HK-2 (cell line): ENCODE data around the gene PSMC3.
A peak's percentile ranks its signal among the peaks of the same experiment; 100 is the strongest.

Experiments
- DNase-seq: peaks from one replicate; pipeline ENCODE4 v3.0.0-alpha.2; 2018; ENCODE audit not compliant: unreplicated experiment

Gene PSMC3

DNA sequence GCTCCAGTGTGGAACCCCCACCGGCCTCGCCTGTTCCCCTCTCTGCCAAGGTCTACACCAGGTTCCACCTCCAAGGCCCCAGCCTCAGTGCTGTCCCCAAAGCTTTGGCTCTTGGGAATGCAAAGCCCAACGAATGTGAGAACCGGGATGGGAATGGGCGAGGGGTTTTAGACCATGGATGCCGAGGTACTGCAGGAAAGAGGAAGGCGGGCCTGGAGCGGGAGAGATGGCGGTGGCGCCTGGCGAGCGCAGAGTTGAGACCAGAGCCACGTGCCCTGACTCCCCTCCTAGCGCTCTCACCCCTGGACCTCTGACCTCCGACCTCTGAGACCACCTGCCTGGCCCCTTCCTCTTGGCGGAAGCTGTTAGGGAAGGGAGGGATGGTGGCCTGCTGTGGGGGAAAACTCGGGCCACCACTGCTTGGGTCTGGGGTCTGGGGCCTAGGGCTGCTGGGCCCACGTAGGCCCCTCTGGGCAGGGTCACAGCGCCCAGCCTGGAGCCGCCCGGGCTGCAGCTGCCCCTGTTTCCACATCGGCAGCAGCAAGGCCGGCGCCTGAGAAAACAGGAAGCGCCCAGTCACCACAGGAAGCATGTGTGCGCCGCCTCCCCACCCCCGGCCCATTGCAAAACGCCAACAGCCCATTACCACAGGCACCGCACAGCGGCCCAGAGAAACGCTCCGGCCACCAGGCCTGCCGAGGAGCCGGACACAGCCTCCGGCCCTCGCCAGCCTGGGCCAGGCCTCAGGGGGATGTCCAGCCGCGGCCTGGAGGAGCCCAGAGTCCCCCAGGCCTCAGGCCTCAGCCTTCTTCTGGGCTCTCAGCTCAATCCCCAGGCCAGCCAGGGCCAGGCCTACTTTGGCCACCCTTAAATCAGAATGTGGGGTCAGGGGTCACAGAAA is 31.7 kb downstream of the PSMC3 start:
- no peak for DNase-seq

DNA sequence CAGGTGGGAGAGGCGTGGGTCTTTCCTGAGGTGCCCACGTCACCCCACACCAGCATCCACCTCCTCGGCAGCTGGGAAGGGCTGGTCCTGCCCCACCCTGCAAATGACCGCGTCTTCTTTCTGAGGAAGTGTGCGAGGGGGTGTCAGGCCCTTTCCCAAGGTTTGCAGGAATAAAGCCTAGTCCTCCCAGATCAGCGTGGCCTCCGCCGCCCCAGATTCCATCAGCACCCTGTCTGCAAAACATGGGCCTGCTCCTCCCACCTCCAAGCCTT is 32.3 kb downstream of the PSMC3 start:
- DNase-seq, result no peak

DNA sequence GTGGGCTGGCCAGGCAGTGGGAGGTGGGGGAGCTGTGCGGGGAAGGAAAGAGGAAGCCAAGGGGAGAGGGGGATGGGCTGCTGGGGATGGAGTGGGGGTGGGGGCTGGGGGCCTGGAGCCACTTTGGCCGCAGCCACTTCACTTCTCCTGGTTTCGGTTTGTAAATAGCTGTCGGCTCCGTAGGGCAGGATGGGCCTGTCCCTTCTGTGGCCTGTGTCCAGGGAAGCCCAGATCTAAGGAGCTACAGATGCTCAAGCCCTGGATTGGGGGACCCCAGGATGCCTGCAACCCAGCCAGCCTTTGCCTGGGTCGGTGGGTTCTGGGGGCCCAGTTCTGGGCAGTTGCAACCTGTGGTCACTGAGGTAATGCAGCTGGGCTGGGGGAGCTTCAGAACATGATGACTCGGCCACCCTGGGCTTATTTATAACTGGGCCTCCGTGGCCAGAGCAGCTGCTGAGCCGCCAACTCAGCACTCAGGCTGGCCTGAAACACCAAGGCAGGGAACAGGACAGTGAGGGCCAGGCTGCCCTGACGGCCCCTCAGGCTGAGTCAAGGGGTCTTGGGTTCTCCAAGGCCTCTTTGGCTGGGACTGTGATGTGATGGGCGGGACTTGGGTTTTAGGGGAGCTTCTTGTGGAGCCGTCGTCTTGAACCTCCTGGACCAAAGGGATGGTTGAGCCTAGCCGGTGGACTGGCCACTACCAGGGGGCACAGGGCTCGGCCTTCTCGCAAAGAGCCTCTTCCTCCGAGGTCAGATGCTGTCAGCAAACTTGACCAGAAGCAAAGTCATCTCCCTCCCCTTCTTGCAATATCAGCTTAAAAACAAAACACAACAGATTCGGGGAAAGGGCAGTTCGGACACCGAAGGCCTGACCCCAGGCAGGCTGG is 32.8 kb downstream of the PSMC3 start:
- peak; percentile 46 for DNase-seq

DNA sequence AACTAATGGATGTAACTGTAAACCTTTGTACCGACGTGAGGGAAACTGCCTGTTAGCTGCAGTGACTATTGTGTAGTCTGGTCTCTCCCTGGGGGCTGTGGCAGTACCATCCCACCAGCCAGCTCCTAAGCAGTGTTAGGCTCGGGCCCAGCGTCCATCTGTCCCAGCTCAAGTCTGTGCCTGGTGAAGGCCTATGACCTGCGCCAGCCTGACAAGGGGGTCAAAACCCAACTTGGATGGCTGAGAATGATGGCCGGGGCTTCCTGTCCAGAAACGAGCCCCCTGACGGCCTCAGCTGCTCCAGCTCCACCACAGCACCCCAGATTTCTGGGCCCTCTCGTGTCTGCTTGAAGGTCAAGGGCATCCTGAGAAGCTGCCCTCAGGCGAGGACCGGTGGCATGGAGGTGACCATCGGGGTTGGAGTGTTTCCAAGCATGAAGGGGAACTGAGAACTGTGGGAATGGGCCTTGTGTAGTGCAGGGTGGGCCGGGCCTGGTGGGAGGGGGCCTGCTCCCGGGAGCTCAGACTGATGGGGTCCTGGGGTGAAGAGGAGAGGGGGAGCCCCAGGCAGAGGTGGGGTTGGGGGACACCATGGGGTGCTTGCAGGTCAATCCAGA is 33.6 kb downstream of the PSMC3 start:
- no peak for DNase-seq

DNA sequence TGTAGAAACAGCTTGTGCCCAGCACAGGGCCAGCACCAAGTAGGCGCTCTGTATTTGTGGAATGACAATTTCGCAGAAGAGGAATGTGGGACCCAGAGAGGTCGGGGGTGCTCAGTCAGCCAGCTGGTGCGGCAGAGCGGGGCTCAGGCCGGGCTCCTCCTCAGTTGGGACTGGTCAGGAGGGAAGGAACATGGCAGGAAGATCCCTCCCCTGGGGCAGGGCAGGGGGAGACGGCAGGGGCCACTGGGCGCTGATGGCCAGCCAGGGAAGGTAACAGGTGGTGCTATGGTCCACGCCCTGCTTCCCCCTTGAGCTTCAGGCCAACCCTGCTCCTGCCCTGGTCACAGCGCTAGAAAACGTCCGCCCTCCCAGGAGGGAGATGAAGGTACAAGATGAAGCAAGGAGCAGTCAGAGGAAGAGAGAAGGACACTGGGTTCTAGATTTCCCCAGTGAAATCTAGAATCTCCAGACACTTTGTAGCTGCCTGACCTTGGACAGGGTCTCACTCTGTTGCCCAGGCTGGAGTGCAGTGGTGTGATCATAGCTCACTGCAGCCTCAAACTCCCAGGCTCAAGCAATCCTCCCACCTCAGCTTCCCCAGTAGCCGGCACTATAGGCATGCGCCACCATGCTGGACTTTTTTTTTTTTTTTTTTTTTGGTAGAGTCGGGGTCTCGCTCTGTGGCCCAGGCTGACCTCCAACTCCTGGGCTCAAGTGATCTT is 34.4 kb downstream of the PSMC3 start:
- no peak for DNase-seq

DNA sequence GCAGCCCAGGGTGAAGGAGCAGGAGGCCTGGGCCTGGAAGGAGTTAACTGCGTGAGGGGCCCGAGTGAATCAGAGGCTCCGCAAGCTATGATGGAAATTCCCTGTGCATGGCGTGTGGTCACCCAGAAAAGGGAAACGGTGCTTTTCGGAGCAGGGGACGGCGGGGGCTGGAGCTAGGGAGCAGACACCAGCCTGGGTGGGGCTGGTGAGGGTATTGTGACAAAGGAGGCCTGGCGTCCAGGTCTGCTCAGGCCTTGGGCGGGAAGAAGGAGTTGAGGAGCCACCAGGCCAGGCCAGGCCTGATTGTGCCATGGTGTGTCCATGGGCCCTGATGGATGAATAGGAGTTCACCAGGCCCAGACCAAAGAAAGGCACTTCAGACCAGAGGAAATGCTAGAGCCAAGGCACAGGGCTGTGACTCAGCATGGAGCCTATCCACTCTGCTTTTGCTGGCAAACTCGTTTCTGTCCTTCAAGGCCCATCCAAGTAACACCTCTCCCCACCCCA is 35.1 kb downstream of the PSMC3 start:
- no peak for DNase-seq

DNA sequence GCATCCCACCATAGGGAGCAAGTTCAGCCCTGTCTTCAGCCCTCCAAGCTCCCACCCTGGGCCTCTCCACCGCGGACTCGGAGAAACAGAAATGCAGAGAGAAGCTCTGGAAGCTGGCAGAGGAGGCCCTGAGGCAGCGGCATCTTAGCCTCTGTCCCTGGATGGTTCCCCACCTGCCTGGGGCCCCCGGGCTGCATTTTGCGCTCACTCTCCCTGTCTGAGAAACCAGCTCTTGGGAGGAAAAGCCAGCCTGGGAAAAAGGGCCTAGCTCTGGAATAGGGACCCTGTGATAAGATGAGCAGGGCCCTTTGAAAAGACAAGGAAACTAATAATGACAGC is 35.8 kb downstream of the PSMC3 start:
- DNase-seq, result no peak

DNA sequence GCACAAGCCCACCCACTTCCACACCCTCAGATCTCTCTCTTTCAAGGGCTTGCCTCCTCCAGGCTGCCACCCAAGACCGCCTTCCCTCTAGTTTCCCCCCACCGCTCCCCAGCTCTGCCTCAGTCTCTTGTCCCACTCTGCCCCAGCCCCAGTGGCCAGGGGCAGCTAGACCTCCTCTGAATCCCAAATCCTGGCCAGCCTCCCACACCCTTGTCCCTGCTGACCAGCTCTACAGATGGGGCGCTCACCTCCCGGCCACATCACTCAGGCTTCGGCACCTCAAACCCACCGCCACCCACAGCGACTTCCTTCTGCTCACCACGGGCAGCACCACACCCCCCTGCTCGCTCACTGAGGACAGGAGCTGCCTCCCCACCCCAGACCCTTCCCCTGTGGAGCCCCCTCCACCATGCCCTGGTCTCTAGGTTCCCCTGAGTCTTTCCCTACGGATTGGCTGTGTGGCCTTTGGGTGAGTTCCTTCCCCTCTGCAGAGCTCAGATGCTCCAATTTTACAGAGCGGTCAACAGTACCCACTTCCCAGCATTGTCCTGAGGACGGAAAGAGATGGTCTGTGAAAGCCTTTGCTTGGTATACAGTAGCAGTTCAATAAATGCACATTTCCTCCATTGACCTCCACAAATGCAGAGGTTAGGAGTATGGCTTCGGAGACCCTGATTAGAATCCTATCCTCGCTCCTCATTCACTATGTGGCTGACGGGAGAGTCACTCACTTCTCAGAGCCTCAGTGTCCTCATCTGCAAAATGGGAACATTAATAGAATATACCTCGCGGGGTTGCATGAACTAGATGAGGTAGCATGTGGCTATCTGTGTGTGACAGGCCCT is 36.4 kb downstream of the PSMC3 start:
- DNase-seq, result no peak

DNA sequence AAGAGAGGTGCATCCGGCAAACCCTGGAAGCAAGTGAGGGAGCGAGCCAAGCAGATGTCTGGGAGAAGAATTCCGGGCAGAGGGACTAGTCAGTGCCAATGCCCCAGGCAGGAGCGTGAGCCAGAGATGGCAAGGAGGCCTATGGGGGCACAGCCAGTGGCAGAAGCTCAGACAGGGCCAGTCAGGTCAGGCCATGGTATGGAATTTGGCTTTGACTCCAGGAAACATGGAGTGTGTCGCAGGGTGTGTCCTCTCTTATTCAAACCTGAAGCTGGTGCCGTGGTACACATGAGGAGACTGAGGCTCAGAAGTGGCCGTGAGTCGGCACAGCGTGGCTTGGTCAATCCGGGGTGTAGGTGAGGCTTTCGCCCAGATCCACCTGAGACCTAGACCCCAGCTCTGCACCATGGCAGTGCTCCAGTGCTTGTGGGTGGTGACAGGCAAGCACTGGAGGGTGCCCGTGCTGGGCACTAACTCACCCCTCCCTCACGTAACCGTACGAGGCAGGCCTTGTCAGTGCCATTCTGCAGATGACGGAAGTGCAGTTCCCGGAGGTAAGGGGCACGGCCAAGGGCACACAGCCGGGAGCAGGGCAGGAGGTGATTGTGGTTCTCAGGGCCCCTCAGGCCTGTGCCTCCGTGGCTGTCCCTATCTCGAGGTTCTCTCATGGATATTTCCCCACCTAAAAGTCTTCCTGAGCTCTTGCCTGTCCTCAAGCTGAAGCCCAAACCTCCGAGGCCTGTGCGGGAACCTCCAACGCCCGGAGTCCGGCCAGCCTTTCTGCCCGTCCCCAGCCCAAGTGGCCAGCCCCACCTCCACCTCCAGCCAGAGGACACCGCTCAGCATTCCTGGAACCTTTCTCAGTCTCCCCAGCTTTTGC is 37.3 kb downstream of the PSMC3 start:
- no peak for DNase-seq

DNA sequence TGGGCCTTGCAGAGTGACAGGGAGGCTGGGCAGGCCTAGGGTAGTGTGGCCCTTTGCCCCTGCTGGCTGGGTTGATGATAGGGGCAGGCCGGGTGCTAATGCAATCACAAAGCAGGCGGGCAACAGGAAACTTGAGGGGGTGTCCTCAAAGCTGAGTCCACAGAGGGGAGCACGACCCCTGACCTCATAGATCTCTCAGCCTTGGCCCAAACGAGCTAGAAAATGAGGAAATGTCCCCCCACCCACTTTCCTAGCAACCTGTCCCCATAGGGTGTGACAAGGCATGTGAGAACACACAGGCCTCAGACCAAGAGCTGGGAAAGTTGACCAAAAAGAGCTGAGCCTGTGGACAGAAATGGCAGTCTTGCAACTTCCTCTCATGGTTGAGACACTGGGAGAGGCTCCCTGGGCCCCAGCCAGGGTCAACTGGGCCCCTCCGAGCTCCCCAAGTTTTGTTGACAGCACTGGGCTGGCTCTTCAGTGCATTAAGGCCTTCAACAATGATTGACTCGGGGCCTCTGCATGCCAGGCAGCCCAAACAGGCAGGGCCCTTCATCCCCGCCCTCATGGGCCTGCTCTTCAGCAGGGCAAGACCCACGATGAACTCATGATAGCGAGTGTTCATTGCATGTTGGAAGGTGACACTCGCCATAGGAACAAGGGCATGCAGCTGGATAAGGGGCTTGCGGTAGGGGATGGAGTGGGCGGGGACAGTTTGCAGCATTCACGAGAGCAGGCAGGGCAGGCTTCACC is 38.1 kb downstream of the PSMC3 start:
- no peak for DNase-seq

DNA sequence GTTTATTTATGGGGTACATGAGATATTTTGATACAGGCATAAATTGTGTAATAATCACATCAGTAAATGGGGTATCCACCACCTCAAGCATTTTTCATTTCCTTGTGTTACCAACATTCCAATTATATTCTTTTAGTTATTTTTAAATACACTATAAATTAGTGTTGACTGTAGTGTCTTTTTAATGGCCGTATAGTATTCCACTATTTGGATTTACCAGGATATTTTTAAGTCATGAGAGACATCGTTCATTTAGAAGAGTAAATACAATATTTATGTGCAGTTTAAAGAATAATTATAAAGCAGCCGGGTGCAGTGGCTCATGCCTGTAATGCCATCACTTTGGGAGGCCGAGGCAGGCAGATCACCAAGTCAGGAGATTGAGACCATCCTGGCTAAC is 41.7 kb downstream of the PSMC3 start:
- DNase-seq, result no peak

DNA sequence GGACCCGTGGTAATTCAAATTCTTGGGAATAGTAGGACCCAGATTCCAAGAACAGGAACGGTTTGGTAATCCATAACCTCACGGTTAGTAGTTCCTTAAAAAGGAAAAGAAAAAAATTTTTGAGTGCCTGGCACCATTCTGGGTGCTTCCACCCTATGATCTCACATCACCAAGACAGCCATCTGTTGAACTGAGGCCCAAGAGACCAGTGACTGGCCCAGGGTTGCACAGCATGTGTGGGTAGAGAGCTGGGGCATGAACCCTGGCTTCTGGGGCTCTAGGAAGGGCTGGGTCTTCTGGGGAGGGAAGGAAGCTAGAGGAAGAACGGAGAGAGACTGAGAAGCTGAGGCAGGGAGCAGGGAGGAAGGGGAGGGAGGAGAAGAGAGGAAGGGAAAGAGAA is 43.2 kb downstream of the PSMC3 start:
- DNase-seq, result no peak

DNA sequence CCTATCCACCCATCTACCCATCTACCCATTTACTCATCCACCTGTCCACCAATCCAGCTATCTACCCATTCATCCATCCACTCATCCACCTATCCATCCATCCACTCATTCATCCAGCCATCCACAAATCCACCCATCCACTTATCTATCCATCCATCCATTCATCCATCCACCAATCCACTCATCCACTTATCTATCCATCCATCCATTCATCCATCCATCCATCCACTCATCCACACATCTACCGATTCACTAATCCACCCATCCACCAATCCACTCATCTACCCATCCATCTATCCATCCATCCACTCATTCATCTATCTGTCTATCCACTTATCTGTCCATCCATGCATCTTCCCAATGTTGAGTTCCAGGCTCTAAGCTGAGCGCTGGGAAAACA is 46.2 kb downstream of the PSMC3 start:
- DNase-seq, result no peak

DNA sequence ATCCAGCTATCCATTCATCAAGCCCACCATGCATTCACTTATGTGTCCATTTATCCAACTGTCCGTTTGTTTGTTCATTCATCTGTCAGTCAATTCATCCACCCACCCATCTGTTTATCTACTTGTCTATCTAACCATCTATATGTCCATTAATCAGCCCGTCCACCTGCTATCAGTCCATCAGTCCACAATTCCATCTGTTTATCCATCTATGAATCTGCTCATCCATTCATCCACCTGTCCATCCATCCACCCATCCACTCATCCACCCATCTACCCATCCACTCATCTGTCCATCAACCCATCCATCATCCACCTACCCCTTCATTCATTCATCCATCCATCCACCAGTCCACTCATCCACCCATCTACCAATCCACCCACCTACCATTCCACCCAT is 46.9 kb downstream of the PSMC3 start:
- DNase-seq, result no peak

DNA sequence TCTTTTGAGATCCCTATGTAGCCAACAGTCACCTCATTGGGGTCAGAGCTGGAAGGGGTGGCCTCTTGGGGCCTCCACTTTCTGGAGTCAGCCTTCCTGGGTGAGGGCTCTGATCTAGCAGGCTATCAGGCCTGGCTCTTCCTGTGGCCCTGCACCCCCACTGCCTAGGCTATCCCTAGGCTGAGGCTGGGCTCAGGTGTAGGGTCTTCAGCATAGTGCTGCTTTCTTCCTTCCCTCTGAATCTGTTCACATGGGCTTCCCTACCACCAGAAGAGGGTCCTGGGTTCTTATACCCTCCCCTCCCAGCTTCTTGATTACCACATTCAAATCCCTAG is 47.4 kb downstream of the PSMC3 start:
- DNase-seq, result no peak

DNA sequence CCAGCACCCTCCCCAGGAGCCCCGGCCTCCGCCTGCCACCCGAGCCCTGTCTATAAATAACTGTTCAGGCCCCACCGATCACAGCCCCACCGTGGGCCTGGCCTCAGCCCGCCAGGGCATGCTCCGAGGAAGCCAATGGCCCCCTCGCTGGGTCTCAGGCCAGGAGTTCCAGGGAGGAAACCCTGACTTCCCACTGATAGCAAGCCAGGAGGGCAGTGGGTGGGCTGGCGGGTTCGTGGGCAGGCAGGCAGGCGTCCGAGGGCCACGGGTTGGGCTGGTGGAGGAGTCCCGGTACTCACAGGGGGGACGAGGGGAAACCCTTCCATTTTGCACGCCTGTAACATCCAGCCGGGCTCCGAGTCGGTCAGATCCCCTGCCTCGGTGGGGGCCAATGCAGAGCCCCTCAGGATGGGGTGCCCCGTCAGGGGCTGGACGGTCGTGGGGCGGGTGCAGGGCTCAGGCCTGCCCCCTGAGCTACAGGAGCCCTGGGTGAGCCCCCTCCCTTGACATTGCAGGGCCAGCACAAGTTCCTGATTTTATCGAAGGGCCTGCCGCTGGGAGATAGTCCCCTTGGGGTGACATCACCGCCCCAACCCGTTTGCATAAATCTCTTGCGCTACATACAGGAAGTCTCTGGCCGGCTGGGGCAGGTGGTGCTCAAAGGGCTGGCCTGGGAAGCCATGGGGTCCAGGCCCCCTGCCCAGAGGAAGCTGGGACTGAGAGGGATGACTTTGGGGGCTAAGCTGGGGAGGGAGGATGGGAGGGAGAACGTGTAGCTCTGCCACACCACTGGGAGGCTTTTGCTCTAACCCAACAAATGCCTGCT is 48.0 kb downstream of the PSMC3 start, which contains the start of gene SPI1:
SPI1 (minus strand) TSS at position 538 of the 826 bp plus-strand sequence; CDS start at position 344, 194 bp downstream.
- DNase-seq, result no peak

DNA sequence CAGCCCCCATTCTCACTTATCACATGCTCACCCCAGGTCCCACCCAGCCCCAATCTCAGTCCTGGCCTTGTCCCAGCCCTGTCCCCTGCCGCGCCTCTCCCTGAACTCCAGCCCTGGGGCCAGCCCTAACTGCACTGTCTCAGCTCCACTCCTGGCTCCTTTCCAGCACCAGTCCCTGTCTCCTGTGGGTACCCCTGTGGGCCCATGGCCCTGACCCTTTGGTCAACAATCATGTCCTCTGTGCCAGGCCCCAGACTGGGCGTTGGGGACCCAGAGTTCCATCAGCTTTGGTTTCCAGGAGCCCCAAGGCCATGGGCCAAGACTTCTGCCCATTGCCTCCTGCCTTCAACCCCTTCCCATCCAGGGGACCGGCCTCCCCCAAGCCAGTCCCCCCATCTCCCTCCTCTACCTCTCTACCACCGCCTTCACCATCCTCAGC is 48.6 kb downstream of the PSMC3 start:
- DNase-seq, result no peak
